GM12878 (cell line): Measurements from ENCODE around the gene KIAA1671. TPM values are rescaled to one million over a fixed set of nuclear protein-coding genes. Genes with fewer than 3 reads are reported as not detected.

Source experiments
- ATAC-seq: fragments of 200-7000 bp; cut with Tn5 transposase; 3 replicates; pipeline ENCODE4 v1.9.1; 2020; ENCODE audit warnings: mild to moderate bottlenecking, moderate library complexity
- BruUV-seq: library from RNA; stranded (reverse); fragments of 400-500 nt; replicated peaks from 2 replicates; lab custom pipeline; 2021; lab: Mats Ljungman, UMichigan
- CTCF ChIA-PET: fragments of 300-600 bp; sonication (Branson Sonifier 250); formaldehyde crosslinking; extraction: SDS; loops from one replicate; lab custom pipeline; 2021; ENCODE audit warnings: inconsistent platforms; lab: Yijun Ruan, JAX
- POLR2A ChIA-PET: fragments of 350-600 bp; formaldehyde crosslinking; extraction: SDS; loops from one replicate; lab custom pipeline; 2021; ENCODE audit warnings: inconsistent platforms; lab: Charles Lee
- RAD21 ChIA-PET: fragments of 300-600 bp; sonication (Branson Sonifier 250); formaldehyde crosslinking; loops from one replicate; lab custom pipeline; 2023; ENCODE audit warnings: antibody characterized with exemption; ENCODE audit not compliant: unreplicated experiment; lab: Charles Lee
- SMC1A ChIA-PET: fragments of 300-600 bp; sonication (Branson Sonifier 250); formaldehyde crosslinking; loops from one replicate; lab custom pipeline; 2023; ENCODE audit not compliant: unreplicated experiment, uncharacterized antibody; lab: Charles Lee
- DNase-seq: peaks from one replicate; pipeline ENCODE4 v3.0.0-alpha.2; 2011; ENCODE audit warnings: low read depth, low spot score
- FAIRE-seq: peaks from 3 replicates; lab custom pipeline; 2011; peaks lifted over from hg19 to GRCh38; lab: Jason Lieb, UNC
- H2AFZ ChIP-seq: 2 replicates; pipeline ENCODE4 v1.6.0; 2011; ENCODE audit warnings: low read depth, low read length, control low read depth; ENCODE audit not compliant: control insufficient read depth
- H3K27ac ChIP-seq: 2 replicates; pipeline ENCODE4 v1.5.1; 2011; ENCODE audit warnings: control low read depth; ENCODE audit not compliant: control insufficient read depth, insufficient read depth
- H3K27me3 ChIP-seq, 2 experiments: replicated peaks in 1 of 2; 2 replicates each; pipeline versions ENCODE4 v1.6.0 to v1.6.1; 2011; ENCODE audit warnings: low read length in 1 of 2; ENCODE audit not compliant: control insufficient read depth in 2 of 2, insufficient read depth in 2 of 2
- H3K36me3 ChIP-seq, 2 experiments: 2 replicates each; pipeline ENCODE4 v1.5.1; 2011; ENCODE audit warnings: low read length in 1 of 2; ENCODE audit not compliant: control insufficient read depth in 2 of 2, insufficient read depth in 2 of 2
- H3K4me1 ChIP-seq: 2 replicates; pipeline ENCODE4 v1.6.1; 2011; ENCODE audit warnings: mild to moderate bottlenecking, low read length, moderate library complexity, mixed read lengths; ENCODE audit not compliant: control insufficient read depth, insufficient read depth
- H3K4me2 ChIP-seq: 2 replicates; pipeline ENCODE4 v1.6.0; 2011; ENCODE audit warnings: control low read depth; ENCODE audit not compliant: control insufficient read depth, insufficient read depth
- H3K4me3 ChIP-seq: fragments of 200-600 bp; sonication (generic); 2 replicates; pipeline ENCODE4 v1.5.1; 2016
- H3K79me2 ChIP-seq: 2 replicates; pipeline ENCODE4 v1.6.0; 2011; ENCODE audit warnings: low read length; ENCODE audit not compliant: control insufficient read depth, insufficient read depth
- H3K9ac ChIP-seq: 2 replicates; pipeline ENCODE4 v1.8.0; 2011; ENCODE audit warnings: low read length, control low read depth, mixed read lengths; ENCODE audit not compliant: control insufficient read depth, insufficient read depth
- H3K9me3 ChIP-seq: replicated peaks from 3 replicates; pipeline ENCODE4 v1.5.1; 2011; ENCODE audit warnings: mild to moderate bottlenecking, low read length; ENCODE audit not compliant: control insufficient read depth, insufficient read depth
- H4K20me1 ChIP-seq: 2 replicates; pipeline ENCODE4 v1.6.0; 2011; ENCODE audit not compliant: control insufficient read depth, insufficient read depth
- EGR1 ChIP-seq, 2 experiments: IDR thresholded peaks; 1 replicate in 1 of 2; 2 replicates in 1 of 2; pipeline ENCODE4 v1.6.1; 2011 to 2012; ENCODE audit warnings: low read depth in 2 of 2, low read length in 2 of 2, borderline replicate concordance in 1 of 2, mild to moderate bottlenecking in 1 of 2, moderate library complexity in 1 of 2
- IKZF2 ChIP-seq, 2 experiments: fragments of 450-650 bp; IDR thresholded peaks; 2 replicates each; pipeline ENCODE4 v1.6.1; 2017; ENCODE audit warnings: mild to moderate bottlenecking in 2 of 2, moderate library complexity in 2 of 2
- JUND ChIP-seq: IDR thresholded peaks from 2 replicates; pipeline ENCODE4 v1.6.1; 2012; ENCODE audit warnings: low read depth, mild to moderate bottlenecking, low read length, improper control_type of control experiment, moderate library complexity
- LARP7 ChIP-seq: fragments of 450-650 bp; IDR thresholded peaks from 2 replicates; pipeline ENCODE4 v1.6.1; 2017; ENCODE audit warnings: mild to moderate bottlenecking
- NRF1 ChIP-seq: conservative IDR thresholded peaks from 2 replicates; pipeline ENCODE4 v1.6.1; 2011; ENCODE audit warnings: mild to moderate bottlenecking, low read depth, low read length, improper control_type of control experiment
- PML ChIP-seq: IDR thresholded peaks from 2 replicates; pipeline ENCODE4 v1.6.1; 2012; ENCODE audit warnings: low read length, inconsistent platforms
- RUNX3 ChIP-seq: IDR thresholded peaks from 2 replicates; pipeline ENCODE4 v1.6.1; 2012; ENCODE audit warnings: low read length, inconsistent platforms
- SP1 ChIP-seq: IDR thresholded peaks from one replicate; pipeline ENCODE4 v1.6.1; 2011; ENCODE audit warnings: low read depth, low read length
- STAT3 ChIP-seq: IDR thresholded peaks from 2 replicates; pipeline ENCODE4 v1.6.1; 2011; ENCODE audit warnings: low read depth, low read length, improper control_type of control experiment
- TBL1XR1 ChIP-seq: IDR thresholded peaks from 2 replicates; pipeline ENCODE4 v1.6.1; 2012; ENCODE audit warnings: low read depth, low read length, improper control_type of control experiment
- ZBTB33 ChIP-seq: fragments of 450-650 bp; IDR thresholded peaks from 2 replicates; pipeline ENCODE4 v1.6.1; 2017; ENCODE audit warnings: mild to moderate bottlenecking
- ZNF207 ChIP-seq: fragments of 450-650 bp; IDR thresholded peaks from 2 replicates; pipeline ENCODE4 v1.6.1; 2014; ENCODE audit warnings: antibody characterized with exemption, mild to moderate bottlenecking, borderline replicate concordance
- ZNF217 ChIP-seq: fragments of 450-650 bp; IDR thresholded peaks from 2 replicates; pipeline ENCODE4 v1.6.1; 2017; ENCODE audit warnings: antibody characterized with exemption, mild to moderate bottlenecking
- ZNF24 ChIP-seq: fragments of 450-650 bp; IDR thresholded peaks from 2 replicates; pipeline ENCODE4 v1.6.1; 2017; ENCODE audit warnings: antibody characterized with exemption, mild to moderate bottlenecking
- WGBS: methylation state at CpG from one replicate; pipeline ENCODE4 v1.1.6; 2016; ENCODE audit warnings: low lambda C conversion rate; ENCODE audit not compliant: insufficient replicate concordance, insufficient coverage; ENCODE audit errors: missing lambda C conversion rate; 5-methylcytosine and 5-hydroxymethylcytosine counted together
- in situ Hi-C: fragments of 300-500 bp; cut with MboI; formaldehyde crosslinking; loops from 9 replicates; pipeline ENCODE4 v1.14.3; 2018; ENCODE audit warnings: mixed read lengths
- intact Hi-C: fragments of 100-400 bp; cut with micrococcal nuclease; formaldehyde crosslinking; loops from one replicate; pipeline ENCODE4 v1.14.2; 2022; ENCODE audit not compliant: unreplicated experiment
- polyA plus RNA-seq, 11 experiments: library from polyadenylated mRNA; depleted of rRNA in 4 of 11; unstranded in 6 of 11; stranded (reverse) in 5 of 11; fragments of >200 nt; fragmentation: Nextera tagmentation in 4 of 11; fragmentation: Illumina TruSeq in 1 of 11; extraction: Ambion mirVana in 4 of 11; extraction: Trizol in 1 of 11; gene quantifications; 1 replicate in 1 of 11; 2 replicates in 10 of 11; pipeline versions ENCODE4 v1.2.1 to v1.2.3, GENCODE V29; 2011 to 2016; ENCODE audit warnings: inconsistent platforms in 2 of 11, missing spikeins in 2 of 11, low read depth in 1 of 11
- total RNA-seq, 4 experiments: library from RNA; depleted of rRNA in 3 of 4; stranded (reverse); fragments of >200 nt in 3 of 4; fragmentation: Illumina TruSeq in 1 of 4; extraction: Trizol in 1 of 4; gene quantifications; 2 replicates each; pipeline versions ENCODE4 v1.2.1 to v1.2.3, GENCODE V29; 2013 to 2021
- TF ChIP-seq, protein P1 (sequence below): IDR thresholded peaks from 2 replicates; pipeline ENCODE4 v1.6.1; 2011; ENCODE audit warnings: low read depth, mild to moderate bottlenecking, low read length, moderate library complexity, borderline replicate concordance; ENCODE audit errors: extremely low read depth
- TF ChIP-seq, protein P2 (sequence below): fragments of 450-650 bp; IDR thresholded peaks from 2 replicates; pipeline ENCODE4 v1.6.1; 2016; ENCODE audit warnings: mild to moderate bottlenecking
- TF ChIP-seq, protein P3 (sequence below): IDR thresholded peaks from 2 replicates; pipeline ENCODE4 v1.6.1; 2011; ENCODE audit warnings: mild to moderate bottlenecking, low read depth, low read length, moderate library complexity; ENCODE audit not compliant: insufficient replicate concordance
- TF ChIP-seq, protein P4 (sequence below): fragments of 450-650 bp; IDR thresholded peaks from 2 replicates; pipeline ENCODE4 v1.6.1; 2014; ENCODE audit warnings: mild to moderate bottlenecking

Gene KIAA1671
- total and polyA plus RNA-seq, 10 of the 15 experiments (the other 5 are each of a cell fraction or from before 2014, with no cell fraction given), result 0.05 to 2.7 (median 0.33) TPM

GRCh38 chr22:25235547-25236290 is 283.2 kb downstream of the KIAA1671 start:
- no peak for DNase-seq
- BruUV-seq, result no TSS peak
- no peaks in the 10 kb centered on the region for H3K9me3 ChIP-seq
- no peaks in the 10 kb centered on the region for H3K4me1 ChIP-seq
- ChIA-PET SMC1A (no interaction called here), RAD21 (interaction anchor here (1.6 kb wide), 1 partner anchor 154 kb away, joined by 3 read pairs; no protein-coding TSS in a partner anchor), POLR2A (no interaction called here), CTCF (interaction anchor here (0.6 to 3.2 kb wide), 8 partner anchors 57 to 211 kb away, joined by 3 to 24 read pairs (median 4); no protein-coding TSS in a partner anchor)
- no peak overlapping the region for H2AFZ ChIP-seq
- no peaks in the 10 kb centered on the region for H4K20me1 ChIP-seq
- no peak overlapping the region for H3K27ac ChIP-seq
- ATAC-seq, result peak; percentile 99
- WGBS, result 9% methylated on average over 30 of the region's 30 CpGs
- intact Hi-C loops, result loop anchor here (2.0 to 10.0 kb wide), 3 partner anchors 99 to 539 kb away; no protein-coding TSS in a partner anchor
- no peak overlapping the region for H3K9ac ChIP-seq
- in situ Hi-C loops, result loop anchor here (10.0 kb wide), 1 partner anchor 539 kb away; no protein-coding TSS in a partner anchor
- no peaks in the 10 kb centered on the region for H3K27me3 ChIP-seq
- H3K79me2 ChIP-seq, result no peaks in the 10 kb centered on the region
- no peak for FAIRE-seq
- H3K36me3 ChIP-seq, result no peaks in the 10 kb centered on the region
- H3K4me2 ChIP-seq, result peak overlapping the region; percentile 13; the same call in 1 of the 2 replicates
- no peak overlapping the region for H3K4me3 ChIP-seq
- TF ChIP-seq JUND (no peak), ZNF207 (no peak), RUNX3 (no peak), PML (no peak), STAT3 (no peak), IKZF2 (IDR thresholded peaks at IDR 0.05) (no peak), NRF1 (no peak), EGR1 (IDR thresholded peaks at IDR 0.05; ENCODE audit: borderline replicate concordance in 1 of 2, low read depth in 2 of 2, low read length in 2 of 2) (peak in 1 of 2 experiments; percentile 66; a peak in 2 of 3 replicates), TBL1XR1 (no peak), LARP7 (no peak), ZNF24 (no peak), ZBTB33 (no peak), ZNF217 (no peak), SP1 (peak; percentile 93)
- TF ChIP-seq, protein P1, sequence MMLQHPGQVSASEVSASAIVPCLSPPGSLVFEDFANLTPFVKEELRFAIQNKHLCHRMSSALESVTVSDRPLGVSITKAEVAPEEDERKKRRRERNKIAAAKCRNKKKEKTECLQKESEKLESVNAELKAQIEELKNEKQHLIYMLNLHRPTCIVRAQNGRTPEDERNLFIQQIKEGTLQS, result no peak
- TF ChIP-seq, protein P2, sequence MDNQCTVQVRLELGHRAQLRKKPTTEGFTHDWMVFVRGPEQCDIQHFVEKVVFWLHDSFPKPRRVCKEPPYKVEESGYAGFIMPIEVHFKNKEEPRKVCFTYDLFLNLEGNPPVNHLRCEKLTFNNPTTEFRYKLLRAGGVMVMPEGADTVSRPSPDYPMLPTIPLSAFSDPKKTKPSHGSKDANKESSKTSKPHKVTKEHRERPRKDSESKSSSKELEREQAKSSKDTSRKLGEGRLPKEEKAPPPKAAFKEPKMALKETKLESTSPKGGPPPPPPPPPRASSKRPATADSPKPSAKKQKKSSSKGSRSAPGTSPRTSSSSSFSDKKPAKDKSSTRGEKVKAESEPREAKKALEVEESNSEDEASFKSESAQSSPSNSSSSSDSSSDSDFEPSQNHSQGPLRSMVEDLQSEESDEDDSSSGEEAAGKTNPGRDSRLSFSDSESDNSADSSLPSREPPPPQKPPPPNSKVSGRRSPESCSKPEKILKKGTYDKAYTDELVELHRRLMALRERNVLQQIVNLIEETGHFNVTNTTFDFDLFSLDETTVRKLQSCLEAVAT, result no peak
- TF ChIP-seq, protein P3, sequence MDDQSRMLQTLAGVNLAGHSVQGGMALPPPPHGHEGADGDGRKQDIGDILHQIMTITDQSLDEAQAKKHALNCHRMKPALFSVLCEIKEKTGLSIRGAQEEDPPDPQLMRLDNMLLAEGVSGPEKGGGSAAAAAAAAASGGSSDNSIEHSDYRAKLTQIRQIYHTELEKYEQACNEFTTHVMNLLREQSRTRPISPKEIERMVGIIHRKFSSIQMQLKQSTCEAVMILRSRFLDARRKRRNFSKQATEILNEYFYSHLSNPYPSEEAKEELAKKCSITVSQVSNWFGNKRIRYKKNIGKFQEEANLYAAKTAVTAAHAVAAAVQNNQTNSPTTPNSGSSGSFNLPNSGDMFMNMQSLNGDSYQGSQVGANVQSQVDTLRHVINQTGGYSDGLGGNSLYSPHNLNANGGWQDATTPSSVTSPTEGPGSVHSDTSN, result peak; percentile 98
- TF ChIP-seq, protein P4, sequence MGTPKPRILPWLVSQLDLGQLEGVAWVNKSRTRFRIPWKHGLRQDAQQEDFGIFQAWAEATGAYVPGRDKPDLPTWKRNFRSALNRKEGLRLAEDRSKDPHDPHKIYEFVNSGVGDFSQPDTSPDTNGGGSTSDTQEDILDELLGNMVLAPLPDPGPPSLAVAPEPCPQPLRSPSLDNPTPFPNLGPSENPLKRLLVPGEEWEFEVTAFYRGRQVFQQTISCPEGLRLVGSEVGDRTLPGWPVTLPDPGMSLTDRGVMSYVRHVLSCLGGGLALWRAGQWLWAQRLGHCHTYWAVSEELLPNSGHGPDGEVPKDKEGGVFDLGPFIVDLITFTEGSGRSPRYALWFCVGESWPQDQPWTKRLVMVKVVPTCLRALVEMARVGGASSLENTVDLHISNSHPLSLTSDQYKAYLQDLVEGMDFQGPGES, result no peak
